Stomach (tissue), 4 donors: ENCODE data around the gene MAGI2.

Experiments used
- POLR2A ChIP-seq, 4 donors: fragments of 450-650 bp; IDR thresholded peaks; one replicate each; pipeline ENCODE4 v1.6.1; 2016; ENCODE audit warnings: antibody characterized with exemption in 4 of 4, control low read depth in 2 of 4, mild to moderate bottlenecking in 1 of 4, moderate library complexity in 1 of 4
- TF ChIP-seq, protein P1 (sequence below), 7 experiments: fragments of 450-650 bp in 4 of 7; fragments of 200-600 bp in 3 of 7; sonication (generic) in 3 of 7; IDR thresholded peaks; one replicate each; pipeline ENCODE4 v1.5.1; 2016 to 2019; ENCODE audit warnings: antibody characterized with exemption in 7 of 7, control low read depth in 2 of 7, mild to moderate bottlenecking in 1 of 7

GRCh38 chr7:78173666-78174065 is 1279.8 kb downstream of the MAGI2 start:
- TF ChIP-seq, protein P1, sequence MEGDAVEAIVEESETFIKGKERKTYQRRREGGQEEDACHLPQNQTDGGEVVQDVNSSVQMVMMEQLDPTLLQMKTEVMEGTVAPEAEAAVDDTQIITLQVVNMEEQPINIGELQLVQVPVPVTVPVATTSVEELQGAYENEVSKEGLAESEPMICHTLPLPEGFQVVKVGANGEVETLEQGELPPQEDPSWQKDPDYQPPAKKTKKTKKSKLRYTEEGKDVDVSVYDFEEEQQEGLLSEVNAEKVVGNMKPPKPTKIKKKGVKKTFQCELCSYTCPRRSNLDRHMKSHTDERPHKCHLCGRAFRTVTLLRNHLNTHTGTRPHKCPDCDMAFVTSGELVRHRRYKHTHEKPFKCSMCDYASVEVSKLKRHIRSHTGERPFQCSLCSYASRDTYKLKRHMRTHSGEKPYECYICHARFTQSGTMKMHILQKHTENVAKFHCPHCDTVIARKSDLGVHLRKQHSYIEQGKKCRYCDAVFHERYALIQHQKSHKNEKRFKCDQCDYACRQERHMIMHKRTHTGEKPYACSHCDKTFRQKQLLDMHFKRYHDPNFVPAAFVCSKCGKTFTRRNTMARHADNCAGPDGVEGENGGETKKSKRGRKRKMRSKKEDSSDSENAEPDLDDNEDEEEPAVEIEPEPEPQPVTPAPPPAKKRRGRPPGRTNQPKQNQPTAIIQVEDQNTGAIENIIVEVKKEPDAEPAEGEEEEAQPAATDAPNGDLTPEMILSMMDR (IDR thresholded peaks at IDR 0.05), result no peak
- no peak for TF ChIP-seq POLR2A (IDR thresholded peaks at IDR 0.05)
